Uterus (tissue), 4 donors: Measurements from ENCODE around the gene THBS4. TPM values are rescaled to one million over a fixed set of nuclear protein-coding genes. Genes with fewer than 3 reads are reported as not detected.

Experiments used
- DNase-seq, 2 donors: peaks; one replicate each; pipeline ENCODE4 v3.0.0-alpha.2; 2019 to 2020
- H3K27ac ChIP-seq, 2 donors: fragments of 200-600 bp; sonication (generic); 1 replicate in 1 of 2; 2 replicates in 1 of 2; pipeline ENCODE4 v1.5.1; 2016 to 2018
- H3K27me3 ChIP-seq, 2 donors: fragments of 200-600 bp; sonication (generic); one replicate each; pipeline ENCODE4 v1.5.1; 2018 to 2019; ENCODE audit warnings: control low read depth in 1 of 2
- H3K36me3 ChIP-seq, 2 donors: fragments of 200-600 bp; sonication (generic); one replicate each; pipeline ENCODE4 v1.5.1; 2019; ENCODE audit warnings: control low read depth in 1 of 2
- H3K4me1 ChIP-seq, 2 donors: fragments of 200-600 bp; sonication (generic); one replicate each; pipeline ENCODE4 v1.5.1; 2018 to 2019; ENCODE audit warnings: control low read depth in 1 of 2
- H3K4me3 ChIP-seq, 2 donors: fragments of 200-600 bp; sonication (generic); 1 replicate in 1 of 2; 2 replicates in 1 of 2; pipeline ENCODE4 v1.5.1; 2018 to 2019; ENCODE audit warnings: mild to moderate bottlenecking in 1 of 2
- H3K9me3 ChIP-seq, 2 donors: fragments of 200-600 bp; sonication (generic); one replicate each; pipeline ENCODE4 v1.5.1; 2019; ENCODE audit warnings: control low read depth in 1 of 2
- CTCF ChIP-seq, 4 experiments: fragments of 200-600 bp in 2 of 4; fragments of 450-650 bp in 2 of 4; sonication (generic) in 2 of 4; IDR thresholded peaks; one replicate each; pipeline ENCODE4 v1.5.1; 2016 to 2019; ENCODE audit warnings: antibody characterized with exemption in 4 of 4, mild to moderate bottlenecking in 2 of 4, moderate library complexity in 1 of 4
- POLR2A ChIP-seq, 2 donors: fragments of 450-650 bp; IDR thresholded peaks; one replicate each; pipeline ENCODE4 v1.6.1; 2016; ENCODE audit warnings: antibody characterized with exemption in 2 of 2, mild to moderate bottlenecking in 1 of 2, moderate library complexity in 1 of 2
- intact Hi-C: fragments of 100-400 bp; cut with DNase I; formaldehyde crosslinking; loops from one replicate; pipeline ENCODE4 v1.15.1; 2023; ENCODE audit warnings: low total_unique reads
- total RNA-seq, 4 donors: library from RNA; depleted of rRNA in 3 of 4; stranded (reverse); fragments of >200 nt in 3 of 4; gene quantifications; one replicate each; pipeline versions ENCODE4 v1.1.0 to v1.2.4, GENCODE V29; 2014 to 2023
- donor health status: DM: yes; HTN: yes; CAD: no.

Gene THBS4
- total RNA-seq, 4 donors from 2014 or later: 4.7 to 40.4 (median 6.0) TPM

GRCh38 chr5:80025069-80025468 is 10.1 kb upstream of the THBS4 start:
- intact Hi-C loops: no loop called here
- no peak for TF ChIP-seq CTCF (IDR thresholded peaks at IDR 0.05)
- no peak for TF ChIP-seq POLR2A (IDR thresholded peaks at IDR 0.05)
- DNase-seq: no peak
- Histone ChIP-seq H3K4me1 (no peaks in the 10 kb centered on the region), H3K4me3 (no peak overlapping the region), H3K27me3 (no peaks in the 10 kb centered on the region), H3K36me3 (no peaks in the 10 kb centered on the region), H3K27ac (no peak overlapping the region), H3K9me3 (no peaks in the 10 kb centered on the region)

- intact Hi-C loops: no loop called here
- H3K4me3 ChIP-seq: no peak overlapping the region
- no peaks in the 10 kb centered on the region for H3K9me3 ChIP-seq
- DNase-seq: no peak
- no peak overlapping the region for H3K27ac ChIP-seq
- no peaks in the 10 kb centered on the region for H3K27me3 ChIP-seq
- H3K36me3 ChIP-seq: no peaks in the 10 kb centered on the region
- H3K4me1 ChIP-seq: no peaks in the 10 kb centered on the region
- no peak for TF ChIP-seq POLR2A (IDR thresholded peaks at IDR 0.05)
- TF ChIP-seq CTCF (IDR thresholded peaks at IDR 0.05): no peak
Observed at GRCh38 chr5:80026841-80027240, 8.3 kb upstream of the THBS4 start.

GRCh38 chr5:80031109-80031508 is 4.0 kb upstream of the THBS4 start:
- Histone ChIP-seq H3K27ac (no peak overlapping the region), H3K9me3 (no peaks in the 10 kb centered on the region), H3K4me1 (no peaks in the 10 kb centered on the region), H3K27me3 (peaks cover 5 to 10% of the 10 kb centered on the region in 2 donors), H3K36me3 (no peaks in the 10 kb centered on the region), H3K4me3 (no peak overlapping the region)
- no peak for TF ChIP-seq CTCF (IDR thresholded peaks at IDR 0.05)
- TF ChIP-seq POLR2A (IDR thresholded peaks at IDR 0.05): no peak
- intact Hi-C loops: no loop called here
- no peak for DNase-seq

GRCh38 chr5:80033513-80033912 is 1.6 kb upstream of the THBS4 start:
- intact Hi-C loops: no loop called here
- Histone ChIP-seq H3K4me1 (no peaks in the 10 kb centered on the region), H3K9me3 (no peaks in the 10 kb centered on the region), H3K4me3 (no peak overlapping the region), H3K36me3 (no peaks in the 10 kb centered on the region), H3K27ac (no peak overlapping the region), H3K27me3 (peaks cover 5 to 10% of the 10 kb centered on the region in 2 donors)
- TF ChIP-seq CTCF (IDR thresholded peaks at IDR 0.05): no peak
- TF ChIP-seq POLR2A (IDR thresholded peaks at IDR 0.05): no peak
- no peak for DNase-seq

GRCh38 chr5:80034559-80034958 is 589 bp upstream of the THBS4 start:
- DNase-seq: no peak
- Histone ChIP-seq H3K4me3 (no peak overlapping the region), H3K27ac (no peak overlapping the region), H3K9me3 (no peaks in the 10 kb centered on the region), H3K36me3 (no peaks in the 10 kb centered on the region), H3K27me3 (peaks cover 5 to 10% of the 10 kb centered on the region in 2 donors), H3K4me1 (no peaks in the 10 kb centered on the region)
- no peak for TF ChIP-seq POLR2A (IDR thresholded peaks at IDR 0.05)
- TF ChIP-seq CTCF (IDR thresholded peaks at IDR 0.05): no peak
- intact Hi-C loops: no loop called here
